HG03439 (cell line): ENCODE results near the gene TRIM38.
A peak's percentile ranks its signal among the peaks of the same experiment; 100 is the strongest.
"Not testable (repeated sequence)": the region's sequence is repeated elsewhere in the genome, so short reads cannot be mapped to it uniquely, and the experiment has no call there.

Source experiments
- ATAC-seq: cut with Tn5 transposase; IDR thresholded peaks from one replicate; pipeline ENCODE4 v1.9.1; 2021; ENCODE audit warnings: mild to moderate bottlenecking, moderate library complexity; ENCODE audit not compliant: unreplicated experiment

TRIM38 gene

DNA sequence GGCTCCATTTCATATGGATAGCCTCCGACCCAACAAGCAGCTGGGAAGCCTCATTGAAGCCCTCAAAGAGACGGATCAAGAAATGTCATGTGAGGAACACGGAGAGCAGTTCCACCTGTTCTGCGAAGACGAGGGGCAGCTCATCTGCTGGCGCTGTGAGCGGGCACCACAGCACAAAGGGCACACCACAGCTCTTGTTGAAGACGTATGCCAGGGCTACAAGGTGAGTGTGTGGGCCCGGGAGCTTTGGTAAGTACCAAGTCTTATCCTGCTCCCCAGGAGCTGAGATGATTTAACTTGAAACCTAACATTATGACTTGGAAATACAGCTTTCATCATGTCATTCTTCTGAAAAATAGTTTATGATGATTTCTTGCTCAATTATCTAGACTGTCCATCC lies 4.1 kb downstream of the TRIM38 start:
- no peak for ATAC-seq

DNA sequence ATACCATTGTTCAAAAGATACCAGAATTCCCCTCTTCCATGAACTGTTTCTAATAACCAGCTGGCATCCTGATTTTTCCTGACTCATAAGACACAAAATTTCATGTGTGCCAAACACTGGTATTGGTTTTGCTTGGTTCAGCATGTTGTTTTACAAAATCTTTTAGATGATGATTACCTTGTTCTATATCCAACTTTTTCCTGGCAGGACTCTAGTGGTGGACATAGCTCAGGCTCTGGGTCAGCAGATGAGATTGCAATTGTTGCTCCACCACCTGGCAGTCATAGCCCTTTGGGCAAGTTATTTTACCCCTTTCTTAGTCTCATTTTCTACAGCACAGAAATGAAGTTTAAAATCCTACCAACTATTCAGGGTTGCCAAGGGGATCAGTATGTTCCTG lies 6.2 kb downstream of the TRIM38 start:
- ATAC-seq: no peak

DNA sequence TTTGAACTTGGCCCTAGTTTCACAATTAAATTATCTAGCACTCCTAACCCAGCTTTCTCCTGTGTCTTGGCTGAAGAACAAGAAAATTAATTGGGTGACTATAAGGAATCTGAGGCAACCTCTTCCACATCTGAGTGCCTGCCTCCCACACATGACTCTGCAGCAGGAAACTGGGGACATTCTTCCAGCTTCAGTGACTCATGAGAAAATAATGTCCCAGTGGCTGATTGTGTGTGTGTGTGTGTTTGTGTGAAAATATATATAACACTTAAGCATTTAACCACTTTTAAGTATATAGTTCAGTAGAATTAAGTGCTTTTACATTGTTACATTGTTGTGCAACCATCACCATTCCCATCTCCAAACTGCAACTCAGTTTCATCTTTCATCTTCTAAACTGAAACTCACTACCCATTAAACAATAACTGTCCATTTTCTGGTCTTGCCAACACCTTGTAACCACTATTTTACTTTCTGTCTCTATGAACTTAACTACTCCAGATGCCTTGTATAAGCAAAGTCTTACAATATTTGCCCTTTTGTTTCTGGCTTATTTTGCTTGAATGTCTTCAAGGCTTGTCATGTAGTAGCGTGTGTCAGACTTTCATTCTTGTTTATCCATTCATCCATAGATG lies 8.7 kb downstream of the TRIM38 start:
- ATAC-seq: no peak

DNA sequence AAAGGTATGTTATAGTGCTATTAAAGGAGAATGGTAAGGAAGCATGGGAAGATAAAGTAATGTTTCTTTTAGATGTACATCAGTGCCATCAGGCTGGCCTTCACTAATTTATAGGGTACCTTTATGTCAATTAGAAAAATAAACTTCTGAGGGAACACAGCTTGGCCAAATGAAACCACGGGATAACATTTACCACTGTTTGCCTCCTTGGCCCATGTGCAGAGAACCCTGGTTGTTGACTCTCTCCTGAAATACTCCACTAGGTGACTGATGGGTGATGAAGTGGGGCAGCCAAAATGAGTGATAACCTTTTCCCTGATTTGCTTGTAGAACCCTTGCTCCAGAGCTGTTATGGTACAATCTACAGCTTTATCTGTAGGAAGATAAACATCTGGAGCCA lies 9.5 kb downstream of the TRIM38 start:
- no peak for ATAC-seq

DNA sequence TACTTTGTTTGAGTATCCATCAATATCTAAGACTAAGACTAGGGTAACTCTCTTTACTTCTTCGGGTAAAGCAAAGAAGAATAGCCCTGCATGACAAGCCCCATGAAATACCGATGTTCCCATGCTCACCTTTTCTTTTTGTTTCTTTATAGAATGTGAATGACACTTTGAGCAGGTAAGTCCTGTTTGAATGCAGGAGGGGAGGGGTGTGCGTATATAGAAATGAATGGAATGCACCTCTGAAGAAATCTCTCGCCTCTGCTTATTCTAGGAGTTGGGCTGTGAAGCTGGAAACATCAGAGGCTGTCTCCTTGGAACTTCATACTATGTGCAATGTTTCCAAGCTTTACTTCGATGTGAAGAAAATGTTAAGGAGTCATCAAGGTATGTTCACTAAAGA lies 10.3 kb downstream of the TRIM38 start:
- no peak for ATAC-seq

DNA sequence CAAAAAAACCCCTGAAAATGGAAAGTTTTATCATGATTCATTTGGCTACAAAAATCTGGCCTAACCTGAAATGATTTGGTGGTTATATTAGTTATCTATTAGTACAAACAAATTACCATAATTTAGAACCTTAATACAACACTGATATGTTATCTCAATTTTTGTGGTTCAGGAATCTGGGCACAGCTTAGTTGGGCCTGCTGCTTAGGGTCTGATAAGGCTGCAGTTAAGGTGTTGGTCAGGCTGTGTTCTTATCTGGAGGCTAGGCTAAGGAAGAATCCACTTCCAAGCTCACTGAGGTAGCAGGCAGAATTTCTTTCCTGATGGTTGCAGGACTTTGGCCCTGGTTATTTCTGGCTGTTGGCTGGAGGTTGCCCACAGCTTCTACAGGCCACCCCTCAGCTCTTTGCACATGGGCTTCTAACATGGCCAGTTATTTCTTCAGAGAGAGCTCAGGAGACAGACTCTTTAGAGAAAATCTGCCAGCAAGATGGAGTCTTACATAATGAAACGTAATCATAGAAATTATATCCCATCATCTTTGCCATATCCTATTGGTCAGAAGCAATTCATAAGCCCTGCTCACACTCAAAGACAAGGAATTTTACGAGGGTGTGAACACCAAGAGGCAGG lies 11.4 kb downstream of the TRIM38 start:
- no peak for ATAC-seq

DNA sequence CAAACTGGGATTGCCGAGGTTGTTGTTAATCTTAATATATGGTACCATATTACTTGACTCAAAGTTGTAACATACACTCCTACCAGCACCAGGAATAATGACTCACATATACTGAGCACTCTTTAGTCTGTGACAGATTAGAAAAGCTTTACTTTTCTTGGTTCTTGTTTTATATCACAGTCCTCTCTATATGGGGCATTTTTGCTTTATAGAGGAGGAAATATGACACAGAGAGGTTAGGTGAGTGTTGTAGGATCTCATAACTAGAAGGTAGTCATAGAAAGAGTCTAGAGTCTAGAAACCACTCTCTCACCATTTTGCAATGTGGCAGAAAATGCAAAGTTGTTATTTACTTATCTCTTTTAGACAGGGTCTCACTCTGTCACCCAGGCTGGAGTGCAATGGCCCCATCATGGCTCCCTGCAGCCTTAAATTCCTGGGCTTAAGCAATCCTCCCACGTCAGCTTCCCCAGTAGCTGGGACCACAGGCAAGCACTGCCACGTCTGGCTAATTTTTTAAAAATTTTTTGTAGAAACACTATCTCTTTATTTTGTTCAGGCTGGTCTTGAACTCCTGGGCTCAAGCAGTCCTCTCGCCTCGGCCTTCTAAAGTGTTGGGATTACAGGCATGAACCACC lies 13.4 kb downstream of the TRIM38 start:
- ATAC-seq: no peak

DNA sequence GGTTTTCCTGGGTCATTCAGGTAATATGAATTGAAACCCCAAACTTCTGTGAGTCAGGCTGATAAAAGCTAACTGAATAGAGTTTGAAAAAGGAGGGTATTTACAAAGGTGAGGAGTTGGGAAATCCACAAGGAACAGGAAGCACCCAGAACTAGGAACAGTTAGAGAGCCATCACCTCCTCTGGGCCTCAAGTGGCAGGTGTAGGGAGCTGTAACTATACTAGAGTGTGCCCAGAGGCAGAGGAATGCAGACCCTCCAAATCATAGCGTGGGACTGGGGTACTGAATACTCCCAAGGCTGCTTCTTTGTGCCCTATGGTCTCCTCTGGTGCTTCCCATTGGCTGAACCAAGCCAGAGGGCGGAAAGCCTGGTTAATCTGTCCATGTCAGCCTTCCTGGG lies 18.3 kb downstream of the TRIM38 start:
- no peak for ATAC-seq

DNA sequence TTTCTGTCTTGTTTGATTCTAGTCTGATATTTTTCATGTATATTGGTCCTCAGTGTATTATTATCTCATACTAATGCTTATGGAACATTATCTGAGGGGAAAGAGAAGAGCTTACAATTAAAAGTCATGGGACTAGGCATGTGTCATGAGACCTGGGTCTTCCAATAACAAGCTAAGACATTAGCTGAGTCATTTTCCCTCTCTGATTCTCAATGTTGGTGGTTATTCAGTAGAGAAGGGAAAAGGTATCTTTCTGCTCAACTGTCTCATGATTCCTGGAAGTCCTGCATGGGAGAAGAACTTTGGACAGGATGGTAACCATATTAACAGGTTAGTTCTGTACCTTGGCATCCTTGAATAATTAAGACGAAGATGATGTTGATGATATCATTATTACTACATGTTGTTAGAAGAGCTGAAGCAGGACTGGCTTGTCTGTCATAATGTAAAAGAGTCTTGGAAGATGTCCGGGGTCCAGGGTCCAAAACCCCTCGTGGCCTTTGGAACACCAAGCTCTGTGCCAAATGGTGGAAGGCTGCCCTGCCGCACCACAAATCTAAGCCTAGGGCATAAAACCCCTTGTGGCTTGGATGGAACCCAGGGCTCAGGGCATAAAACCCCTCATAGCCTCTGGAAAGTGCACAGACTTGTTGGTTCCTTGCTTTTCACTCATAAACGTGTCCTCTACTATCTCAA lies 19.1 kb downstream of the TRIM38 start:
- no peak for ATAC-seq

DNA sequence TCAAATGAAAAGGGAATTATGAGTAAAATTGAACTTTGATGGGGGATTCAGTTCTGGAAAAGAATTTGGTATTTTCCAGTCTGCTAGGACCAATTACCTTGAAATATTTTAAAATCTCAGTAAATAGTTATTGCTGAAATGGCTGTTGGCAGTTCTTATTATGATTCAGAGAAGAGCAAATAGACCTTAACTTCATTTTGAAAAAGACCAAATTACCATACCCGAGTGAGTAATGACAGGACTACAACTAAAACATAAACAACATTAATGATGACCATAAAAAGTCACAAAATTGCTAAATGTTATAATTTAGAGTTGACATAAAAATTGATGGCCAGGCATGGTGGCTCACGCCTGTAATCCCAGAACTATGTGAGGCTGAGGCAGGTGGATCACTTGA lies 21.7 kb downstream of the TRIM38 start:
- ATAC-seq: no peak

DNA sequence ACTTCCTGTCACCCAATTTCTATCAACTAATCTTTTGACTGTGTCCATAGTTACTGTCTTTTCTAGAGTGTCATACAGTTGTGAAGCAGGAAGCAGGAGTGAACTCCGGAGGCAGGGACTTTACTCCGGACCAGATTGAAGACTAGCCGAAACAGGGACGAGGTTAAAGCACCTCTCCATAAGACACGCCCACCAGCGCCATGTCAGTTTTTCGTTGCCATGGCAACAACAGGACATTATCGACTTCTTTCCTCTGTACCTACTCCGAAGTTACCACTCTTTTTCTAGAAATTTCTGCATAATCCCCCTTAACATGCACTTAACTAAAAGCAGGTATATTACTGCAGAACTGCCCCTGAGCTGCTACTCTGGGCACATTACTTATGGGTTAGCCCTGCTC lies 25.2 kb downstream of the TRIM38 start:
- no peak for ATAC-seq

DNA sequence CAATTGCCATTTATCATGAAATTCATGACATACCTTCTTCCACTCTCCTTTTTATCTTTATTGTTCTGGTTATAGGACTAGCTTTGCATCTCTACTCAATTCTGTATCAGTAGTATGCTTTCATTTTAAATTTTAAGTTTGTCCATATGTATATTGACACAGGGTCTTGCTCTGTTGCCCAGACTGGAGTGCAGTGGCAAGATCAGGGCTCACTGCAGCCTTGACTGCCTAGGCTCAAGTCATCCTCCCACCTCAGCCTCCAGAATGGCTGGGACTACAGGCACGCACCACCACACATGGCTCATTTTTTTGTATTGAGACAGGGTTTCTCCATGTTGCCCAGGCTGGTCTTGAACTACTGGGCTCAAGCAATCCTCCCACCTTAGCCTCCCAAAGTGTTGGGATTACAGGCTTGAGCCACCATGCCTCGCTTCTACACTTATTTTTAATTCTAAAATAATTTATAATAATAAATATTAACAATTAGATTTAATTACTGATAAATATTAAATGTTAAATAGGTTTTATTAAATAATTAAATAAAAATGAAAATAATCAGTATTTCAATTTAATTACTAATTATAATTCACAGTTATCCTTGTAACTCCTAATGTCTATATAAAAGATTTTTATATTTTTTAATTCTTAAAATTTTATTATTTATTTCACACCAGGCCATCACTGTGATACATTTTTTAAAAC lies 27.7 kb downstream of the TRIM38 start:
- ATAC-seq: no peak

DNA sequence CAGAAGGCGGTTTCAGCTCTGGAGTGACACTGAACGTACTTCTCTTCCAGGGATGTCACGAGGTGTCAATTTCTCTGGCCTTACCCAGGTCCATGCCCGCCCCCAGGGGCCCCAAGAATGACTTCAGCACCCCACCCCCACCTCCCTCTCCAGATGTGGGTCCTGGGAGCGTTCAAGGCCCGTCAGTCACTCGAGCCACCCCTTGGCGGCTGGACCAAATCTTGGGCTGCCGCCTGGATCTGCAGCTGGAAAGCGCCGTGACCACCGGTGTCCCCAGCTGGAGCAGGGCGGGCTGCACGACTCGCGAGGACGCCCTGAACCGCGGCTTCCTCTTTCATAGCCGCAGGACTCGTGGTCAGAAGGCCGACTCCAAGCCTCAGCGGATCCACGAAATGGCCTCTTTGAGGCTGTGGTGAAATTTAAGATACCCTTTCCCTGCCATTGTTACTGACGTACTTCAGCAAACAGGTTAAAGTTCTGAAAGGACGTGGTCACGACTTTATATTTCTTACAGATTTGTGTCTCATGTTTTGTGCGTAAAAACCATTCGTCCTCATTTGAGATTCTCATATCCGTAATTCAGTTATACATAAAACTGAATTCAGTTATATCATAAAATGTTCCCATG lies 29.3 kb downstream of the TRIM38 start:
- ATAC-seq: peak; percentile 48

DNA sequence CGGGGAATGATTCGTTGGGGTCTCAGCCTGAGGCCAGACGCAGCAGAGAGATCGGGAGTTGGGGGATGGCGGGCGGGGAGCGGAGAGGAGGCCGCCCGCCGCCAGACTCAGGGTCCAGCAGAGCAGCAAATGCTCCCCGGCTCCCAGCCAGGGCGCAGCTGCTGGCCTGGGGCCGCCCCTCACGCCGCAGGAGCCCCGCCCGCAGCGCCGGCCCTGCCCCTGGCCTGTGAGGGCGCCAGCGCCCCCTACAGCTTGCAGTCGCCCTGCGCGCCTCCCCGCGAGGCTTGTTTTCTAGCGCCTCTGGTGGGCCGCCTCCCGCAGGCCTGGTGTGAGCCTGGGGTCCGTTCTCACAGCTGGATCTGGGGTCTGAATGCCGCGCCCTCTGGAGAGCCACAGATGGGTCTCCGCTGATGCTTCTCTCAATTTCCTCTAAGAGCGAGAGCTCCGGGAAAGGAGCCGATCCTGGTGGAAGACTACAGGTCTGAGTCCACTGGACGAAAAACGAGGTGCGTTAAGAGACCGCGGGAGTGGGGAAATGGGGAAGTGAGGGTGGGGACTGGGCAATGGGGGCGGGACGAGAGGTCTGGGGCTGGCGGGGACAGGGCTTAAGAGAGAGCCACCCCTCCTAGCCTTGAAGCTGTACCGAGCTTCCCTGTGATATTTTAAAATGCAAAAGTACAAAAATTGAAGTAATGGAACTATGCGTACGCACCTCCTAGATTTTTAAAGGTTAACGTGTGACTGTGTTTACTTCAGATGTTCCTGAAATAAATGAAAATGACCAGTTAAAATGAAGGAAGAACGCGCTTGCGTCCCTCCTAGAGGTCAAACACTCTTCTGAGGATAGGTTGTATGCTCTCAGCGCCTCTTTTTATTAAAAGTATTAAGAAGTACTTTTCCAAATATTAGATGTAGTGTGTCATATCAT lies 30.1 kb downstream of the TRIM38 start:
- ATAC-seq: peak; percentile 86

DNA sequence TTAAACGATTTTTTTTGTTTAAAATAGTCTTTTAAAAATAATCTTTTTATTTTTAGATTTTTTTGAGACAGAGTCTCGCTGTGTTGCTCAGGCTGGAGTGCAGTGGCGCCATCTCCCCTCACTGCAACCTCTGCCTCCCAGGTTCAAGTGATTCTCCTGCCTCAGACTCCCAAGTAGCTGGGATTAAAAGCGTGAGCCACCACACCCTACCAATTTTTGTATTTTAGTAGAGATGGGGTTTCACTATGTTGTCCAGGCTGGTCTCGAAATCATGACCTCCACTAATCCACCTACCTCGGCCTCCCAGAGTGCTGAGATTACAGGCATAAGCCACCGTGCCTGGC lies 30.7 kb downstream of the TRIM38 start:
- not testable (repeated sequence) for ATAC-seq

DNA sequence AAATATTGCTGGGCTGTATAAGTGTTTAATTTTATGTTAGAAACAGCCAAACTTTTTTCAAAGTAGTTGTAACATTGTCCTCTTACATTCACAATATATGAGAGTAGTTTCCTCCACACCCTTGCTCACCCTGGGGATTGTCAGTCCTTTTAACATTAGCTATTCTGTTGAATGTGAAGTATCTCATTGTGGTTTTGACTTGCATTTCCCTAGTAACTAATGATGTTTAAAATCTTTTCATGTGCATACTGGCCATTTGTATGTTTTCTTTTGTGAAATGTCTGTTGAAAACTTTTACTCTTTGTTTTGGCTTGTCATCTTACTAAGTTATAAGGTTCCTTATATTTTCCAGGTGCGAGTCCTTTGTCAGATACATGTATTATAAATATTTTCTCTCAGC lies 32.9 kb downstream of the TRIM38 start:
- no peak for ATAC-seq

DNA sequence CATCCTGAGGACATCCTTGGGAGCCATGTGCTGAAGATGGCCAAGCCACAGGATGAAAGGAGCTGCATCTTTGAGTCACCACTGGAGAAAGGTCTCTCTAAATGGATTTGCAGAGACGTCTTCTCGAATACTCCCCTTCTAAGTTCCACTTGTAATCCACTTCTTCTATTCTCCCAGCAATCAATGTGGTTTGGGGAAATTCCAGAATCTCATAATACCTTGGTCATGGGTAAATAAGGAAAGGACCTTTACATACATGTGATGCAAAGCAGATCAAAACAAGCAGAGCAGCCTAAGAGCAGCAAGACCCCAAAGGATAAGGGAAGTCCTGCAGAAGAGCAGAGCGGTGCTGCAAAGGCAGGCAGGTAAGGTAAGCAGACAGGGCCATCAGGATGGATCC lies 35.3 kb downstream of the TRIM38 start:
- ATAC-seq: no peak

DNA sequence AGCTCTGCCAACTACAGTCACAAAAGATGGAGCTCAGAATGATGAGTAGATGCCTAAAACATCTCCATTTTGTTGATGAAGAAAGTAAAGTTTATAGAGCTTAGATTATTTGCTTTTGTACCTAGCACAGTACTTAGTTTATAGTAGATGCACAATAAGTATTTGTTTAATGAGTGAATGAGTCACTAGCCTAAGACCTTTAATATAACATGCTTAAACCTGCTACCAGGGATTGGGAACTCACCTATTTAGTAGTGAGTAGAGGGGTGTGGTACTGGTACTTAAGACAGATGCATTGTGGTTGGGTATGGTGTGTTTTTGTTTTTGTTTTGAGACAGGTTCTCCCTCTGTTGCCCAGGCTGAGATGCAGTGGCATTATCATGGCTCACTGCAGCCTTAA lies 35.8 kb downstream of the TRIM38 start:
- no peak for ATAC-seq

DNA sequence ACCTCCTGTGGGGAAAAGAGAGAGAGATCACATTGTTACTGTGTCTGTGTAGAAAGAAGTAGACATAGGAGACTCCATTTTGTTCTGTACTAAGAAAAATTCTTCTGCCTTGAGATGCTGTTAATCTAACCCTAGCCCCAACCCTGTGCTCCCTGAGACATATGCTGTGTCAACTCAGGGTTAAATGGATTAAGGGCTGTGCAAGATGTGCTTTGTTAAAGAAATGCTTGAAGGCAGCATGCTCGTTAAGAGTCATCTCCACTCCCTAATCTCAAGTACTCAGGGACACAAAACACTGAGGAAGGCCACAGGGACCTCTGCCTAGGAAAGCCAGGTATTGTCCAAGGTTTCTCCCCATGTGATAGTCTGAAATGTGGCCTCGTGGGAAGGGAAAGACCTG lies 36.6 kb downstream of the TRIM38 start:
- not testable (repeated sequence) for ATAC-seq
